ENCODE measurements around the gene RSRC1.
"Not testable (repeated sequence)": the region's sequence is repeated elsewhere in the genome, so short reads cannot be mapped to it uniquely, and the experiment has no call there.

RSRC1 gene

GRCh38 chr3:158505117-158505516 is 395.2 kb downstream of the RSRC1 start:
- Histone ChIP-seq H4K20me1 (ENCODE audit: insufficient read depth, low read length) (no peaks in the 10 kb centered on the region), H3K36me3 (replicated peaks; ENCODE audit: low read depth, low read length) (no peaks in the 10 kb centered on the region), H3K4me2 (ENCODE audit: low read length) (no peak overlapping the region), H3K27me3 (ENCODE audit: low read depth, low read length) (no peaks in the 10 kb centered on the region), H3K4me1 (ENCODE audit: low read length) (no peaks in the 10 kb centered on the region), H3K9ac (ENCODE audit: low read length) (no peak overlapping the region), H3K79me2 (ENCODE audit: low read length) (no peaks in the 10 kb centered on the region), H2AFZ (ENCODE audit: low read depth, low read length) (no peak overlapping the region), H3K9me3 (ENCODE audit: insufficient read depth, low read length) (no peaks in the 10 kb centered on the region), H3K4me3 (ENCODE audit: low read length) (no peak overlapping the region), H3K27ac (ENCODE audit: low read length) (no peak overlapping the region)
- no peak for TF ChIP-seq CTCF (IDR thresholded peaks at IDR 0.05; ENCODE audit: low read depth, low read length)
- TF ChIP-seq EZH2phosphoT487 (IDR thresholded peaks at IDR 0.05; ENCODE audit: low read depth): no peak

- Histone ChIP-seq H3K9me3 (ENCODE audit: insufficient read depth, low read length) (no peaks in the 10 kb centered on the region), H3K4me2 (ENCODE audit: low read length) (no peak overlapping the region), H4K20me1 (ENCODE audit: insufficient read depth, low read length) (no peaks in the 10 kb centered on the region), H3K9ac (ENCODE audit: low read length) (no peak overlapping the region), H3K27ac (ENCODE audit: low read length) (no peak overlapping the region), H2AFZ (ENCODE audit: low read depth, low read length) (no peak overlapping the region), H3K27me3 (ENCODE audit: low read depth, low read length) (no peaks in the 10 kb centered on the region), H3K36me3 (replicated peaks; ENCODE audit: low read depth, low read length) (no peaks in the 10 kb centered on the region), H3K79me2 (ENCODE audit: low read length) (no peaks in the 10 kb centered on the region), H3K4me1 (ENCODE audit: low read length) (no peaks in the 10 kb centered on the region), H3K4me3 (ENCODE audit: low read length) (no peak overlapping the region)
- TF ChIP-seq EZH2phosphoT487 (IDR thresholded peaks at IDR 0.05; ENCODE audit: low read depth): no peak
- no peak for TF ChIP-seq CTCF (IDR thresholded peaks at IDR 0.05; ENCODE audit: low read depth, low read length)
Measured at GRCh38 chr3:158506456-158506855, 396.6 kb downstream of the RSRC1 start.

GRCh38 chr3:158508481-158508880 is 398.6 kb downstream of the RSRC1 start:
- Histone ChIP-seq H3K36me3 (replicated peaks; ENCODE audit: low read depth, low read length) (no peaks in the 10 kb centered on the region), H3K4me3 (ENCODE audit: low read length) (no peak overlapping the region), H3K27ac (ENCODE audit: low read length) (no peak overlapping the region), H4K20me1 (ENCODE audit: insufficient read depth, low read length) (no peaks in the 10 kb centered on the region), H3K9me3 (ENCODE audit: insufficient read depth, low read length) (no peaks in the 10 kb centered on the region), H3K4me1 (ENCODE audit: low read length) (no peaks in the 10 kb centered on the region), H3K79me2 (ENCODE audit: low read length) (no peaks in the 10 kb centered on the region), H3K27me3 (ENCODE audit: low read depth, low read length) (no peaks in the 10 kb centered on the region), H2AFZ (ENCODE audit: low read depth, low read length) (no peak overlapping the region), H3K9ac (ENCODE audit: low read length) (no peak overlapping the region), H3K4me2 (ENCODE audit: low read length) (no peak overlapping the region)
- TF ChIP-seq EZH2phosphoT487 (IDR thresholded peaks at IDR 0.05; ENCODE audit: low read depth) (no peak), CTCF (IDR thresholded peaks at IDR 0.05; ENCODE audit: low read depth, low read length) (no peak)

- TF ChIP-seq CTCF (IDR thresholded peaks at IDR 0.05; ENCODE audit: low read depth, low read length) (no peak), EZH2phosphoT487 (IDR thresholded peaks at IDR 0.05; ENCODE audit: low read depth) (no peak)
- Histone ChIP-seq H2AFZ (ENCODE audit: low read depth, low read length) (no peak overlapping the region), H3K9ac (ENCODE audit: low read length) (no peak overlapping the region), H4K20me1 (ENCODE audit: insufficient read depth, low read length) (no peaks in the 10 kb centered on the region), H3K4me2 (ENCODE audit: low read length) (no peak overlapping the region), H3K27ac (ENCODE audit: low read length) (no peak overlapping the region), H3K27me3 (ENCODE audit: low read depth, low read length) (no peaks in the 10 kb centered on the region), H3K36me3 (replicated peaks; ENCODE audit: low read depth, low read length) (no peaks in the 10 kb centered on the region), H3K9me3 (ENCODE audit: insufficient read depth, low read length) (no peaks in the 10 kb centered on the region), H3K79me2 (ENCODE audit: low read length) (no peaks in the 10 kb centered on the region), H3K4me1 (ENCODE audit: low read length) (no peaks in the 10 kb centered on the region), H3K4me3 (ENCODE audit: low read length) (no peak overlapping the region)
Measured at GRCh38 chr3:158509891-158510290, 400.0 kb downstream of the RSRC1 start.

GRCh38 chr3:158516729-158517128 is 406.8 kb downstream of the RSRC1 start:
- H3K27me3 ChIP-seq (ENCODE audit: low read depth, low read length); H3K27ac ChIP-seq (ENCODE audit: low read length); H4K20me1 ChIP-seq (ENCODE audit: insufficient read depth, low read length); H3K9ac ChIP-seq (ENCODE audit: low read length); H3K4me2 ChIP-seq (ENCODE audit: low read length); H3K36me3 ChIP-seq (replicated peaks; ENCODE audit: low read depth, low read length); H2AFZ ChIP-seq (ENCODE audit: low read depth, low read length); H3K4me1 ChIP-seq (ENCODE audit: low read length); H3K79me2 ChIP-seq (ENCODE audit: low read length); H3K9me3 ChIP-seq (ENCODE audit: insufficient read depth, low read length); H3K4me3 ChIP-seq (ENCODE audit: low read length): not testable (repeated sequence)
